ENCODE measurements around the gene FILIP1L. TPM values are rescaled to one million over a fixed set of nuclear protein-coding genes. Genes with fewer than 3 reads are reported as not detected.

FILIP1L gene
- total and polyA plus RNA-seq, 2 of the 8 experiments (the other 6 are each of a cell fraction or from before 2014, with no cell fraction given) = 0.06 to 0.09 TPM

DNA sequence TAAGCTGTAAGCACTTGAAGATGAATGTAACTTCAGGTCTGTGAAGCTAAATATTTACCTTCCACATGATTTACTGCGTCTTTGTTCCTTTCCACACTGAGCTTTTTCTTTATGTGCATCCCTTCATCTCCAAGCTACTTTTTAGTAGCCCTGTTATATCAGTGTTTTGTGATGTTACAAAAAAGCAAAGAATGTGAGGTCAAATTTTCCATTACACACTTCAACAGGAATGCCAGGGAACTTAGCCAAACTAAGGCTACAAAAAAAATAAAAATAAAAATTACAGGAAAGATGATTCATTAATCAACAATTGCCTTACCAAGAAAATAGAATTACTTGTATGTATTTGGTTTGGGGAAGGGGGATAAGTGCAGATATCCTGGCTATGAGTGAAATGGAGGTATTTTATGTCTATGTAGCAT is 73.0 kb downstream of the FILIP1L start:
- no peak for DNase-seq (ENCODE audit: low read depth in 1 of 2, low spot score in 2 of 2)
- Histone ChIP-seq H4K20me1 (replicated peaks in 1 of 2; ENCODE audit: control insufficient read depth in 1 of 2, insufficient read depth in 2 of 2, low read length in 2 of 2) (no peaks in the 10 kb centered on the region), H3K4me2 (ENCODE audit: insufficient read depth in 1 of 2, low read depth in 2 of 2, low read length in 2 of 2) (no peak overlapping the region), H4K8ac (ENCODE audit: extremely low read depth, insufficient read depth, low read length) (no peak overlapping the region), H3K14ac (ENCODE audit: insufficient read length) (no peak overlapping the region), H2BK15ac (ENCODE audit: low read length) (no peak overlapping the region), H4K91ac (replicated peaks; ENCODE audit: insufficient read length, low read length) (no peak overlapping the region), H3K4me1 (replicated peaks in 1 of 4; ENCODE audit: control insufficient read depth in 3 of 4, insufficient read depth in 4 of 4, low read length in 3 of 4) (0 out of 7 replicates have a peak, but pooled peaks cover 0 to 2% (median 0%) of the 10 kb centered on the region in 4 experiments), H3K4ac (replicated peaks; ENCODE audit: insufficient read length, low read depth, low read length) (no peak overlapping the region), H3K9ac (replicated peaks in 1 of 4; ENCODE audit: extremely low read depth in 1 of 4, low read depth in 3 of 4, low read length in 3 of 4) (no peak overlapping the region), H2BK12ac (ENCODE audit: low read depth, low read length) (no peak overlapping the region), H3K27ac (ENCODE audit: low read depth, low read length) (no peak overlapping the region), H2AK5ac (ENCODE audit: low read depth, low read length) (no peak overlapping the region), H4K5ac (ENCODE audit: insufficient read length, low read depth, low read length) (no peak overlapping the region), H2BK20ac (ENCODE audit: low read length) (no peak overlapping the region), H3K9me3 (ENCODE audit: insufficient read depth in 2 of 2, low read depth in 1 of 2, low read length in 1 of 2) (no peaks in the 10 kb centered on the region), H2AFZ (ENCODE audit: low read length) (no peak overlapping the region), H2BK120ac (replicated peaks; ENCODE audit: low read depth, low read length) (no peak overlapping the region), H3K79me1 (ENCODE audit: low read depth, low read length) (no peaks in the 10 kb centered on the region), H3K4me3 (ENCODE audit: extremely low read depth in 1 of 4, insufficient read depth in 2 of 4, low read depth in 3 of 4, low read length in 4 of 4) (no peak overlapping the region), H3K56ac (replicated peaks; ENCODE audit: insufficient read length, low read depth, low read length) (no peak overlapping the region), H3K23ac (ENCODE audit: insufficient read length) (no peak overlapping the region), H3K18ac (ENCODE audit: extremely low read depth, low read length) (no peak overlapping the region), H3K79me2 (ENCODE audit: control insufficient read depth in 1 of 2, insufficient read depth in 2 of 2, low read length in 2 of 2) (no peaks in the 10 kb centered on the region), H3K23me2 (ENCODE audit: low read depth, low read length) (no peaks in the 10 kb centered on the region), H3K27me3 (replicated peaks in 1 of 4; ENCODE audit: control insufficient read depth in 3 of 4, extremely low read depth in 1 of 4, insufficient read depth in 3 of 4, low read length in 3 of 4) (no peaks in the 10 kb centered on the region), H2BK5ac (ENCODE audit: low read depth, low read length) (no peak overlapping the region), H3K36me3 (ENCODE audit: control insufficient read depth in 2 of 4, insufficient read depth in 4 of 4, low read length in 3 of 4) (no peaks in the 10 kb centered on the region)
- POLR2A ChIA-PET (ENCODE audit: partially characterized antibody) = interaction anchor here (1.4 kb wide), 1 partner anchor 11 kb away, joined by 4 read pairs; no protein-coding TSS in a partner anchor
- WGBS, 2 experiments (ENCODE audit: extremely low coverage in 1 of 2, insufficient coverage in 1 of 2, insufficient read length in 1 of 2, insufficient replicate concordance in 2 of 2, low coverage in 1 of 2, low lambda C conversion rate in 2 of 2, missing lambda C conversion rate in 1 of 2) = 100% methylated on average over 1 of the region's 1 CpG; no CpG with 5 or more reads in 1 of the 2 experiments
- CTCF ChIA-PET (ENCODE audit: partially characterized antibody) = no interaction called here
- no peak for FAIRE-seq
- TF ChIP-seq RAD21 (IDR thresholded peaks at IDR 0.05 in 1 of 2, conservative IDR thresholded peaks at IDR 0.05 in 1 of 2; ENCODE audit: low read depth in 2 of 2, low read length in 2 of 2) (no peak), KDM5A (IDR thresholded peaks at IDR 0.05; ENCODE audit: low read length) (no peak), RBBP5 (IDR thresholded peaks at IDR 0.05; ENCODE audit: borderline replicate concordance, low read depth, low read length) (no peak), KDM4A (IDR thresholded peaks at IDR 0.05; ENCODE audit: low read depth, low read length, severe bottlenecking) (no peak), SP4 (IDR thresholded peaks at IDR 0.05; ENCODE audit: low read length) (no peak), RXRA (IDR thresholded peaks at IDR 0.05; ENCODE audit: insufficient read depth, low read depth, low read length) (no peak), NANOG (IDR thresholded peaks at IDR 0.05; ENCODE audit: insufficient read depth, low read depth, low read length, poor library complexity, severe bottlenecking) (no peak), POLR2A (IDR thresholded peaks at IDR 0.05; ENCODE audit: control extremely low read depth in 1 of 2, low read depth in 2 of 2, low read length in 2 of 2) (no peak), EZH2 (IDR thresholded peaks at IDR 0.05; ENCODE audit: low read depth, low read length, severe bottlenecking) (no peak), HDAC2 (IDR thresholded peaks at IDR 0.05; ENCODE audit: borderline replicate concordance in 1 of 2, low read depth in 2 of 2, low read length in 2 of 2) (no peak), CTBP2 (IDR thresholded peaks at IDR 0.05; ENCODE audit: borderline replicate concordance, insufficient read depth, insufficient read length, low read length) (no peak), MAFK (IDR thresholded peaks at IDR 0.05; ENCODE audit: low read depth, low read length) (no peak)
- TF ChIP-seq, protein P1, sequence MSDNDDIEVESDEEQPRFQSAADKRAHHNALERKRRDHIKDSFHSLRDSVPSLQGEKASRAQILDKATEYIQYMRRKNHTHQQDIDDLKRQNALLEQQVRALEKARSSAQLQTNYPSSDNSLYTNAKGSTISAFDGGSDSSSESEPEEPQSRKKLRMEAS (IDR thresholded peaks at IDR 0.05) = no peak

All from H1 (cell line).